PC-3 (cell line): ENCODE results near the gene KIAA1549. TPM values are rescaled to one million over a fixed set of nuclear protein-coding genes. Genes with fewer than 3 reads are reported as not detected.

Experiments
- ATAC-seq: fragments of 200-7000 bp; cut with Tn5 transposase; 2 replicates; pipeline ENCODE4 v1.9.1; 2020; ENCODE audit warnings: mild to moderate bottlenecking, moderate library complexity
- BruUV-seq: library from RNA; stranded (reverse); fragments of 400-500 nt; replicated peaks from 2 replicates; lab custom pipeline; 2021; lab: Mats Ljungman, UMichigan
- CTCF ChIA-PET: fragments of 300-600 bp; sonication (Branson Sonifier 250); formaldehyde crosslinking; loops from one replicate; lab custom pipeline; 2022; ENCODE audit warnings: antibody characterized with exemption; lab: Charles Lee
- POLR2A ChIA-PET: fragments of 300-600 bp; sonication (Branson Sonifier 250); formaldehyde crosslinking; loops from one replicate; lab custom pipeline; 2022; ENCODE audit warnings: antibody characterized with exemption; ENCODE audit not compliant: unreplicated experiment; lab: Charles Lee
- DNase-seq: peaks from one replicate; pipeline ENCODE4 v3.0.0-alpha.2; 2015
- H2AFZ ChIP-seq: fragments of 300-600 bp; sonication (generic); 2 replicates; pipeline ENCODE4 v1.6.0; 2016; ENCODE audit warnings: antibody characterized with exemption, low read length
- H3F3A ChIP-seq: fragments of 300-600 bp; sonication (generic); one replicate; pipeline ENCODE4 v1.6.0; 2017; ENCODE audit warnings: antibody characterized with exemption, low read length, control low read depth, mild to moderate bottlenecking; ENCODE audit not compliant: unreplicated experiment
- H3K27ac ChIP-seq: fragments of 300-600 bp; sonication (generic); 2 replicates; pipeline ENCODE4 v1.5.1; 2016; ENCODE audit warnings: mild to moderate bottlenecking, low read length
- H3K27me3 ChIP-seq: fragments of 300-600 bp; sonication (generic); 2 replicates; pipeline ENCODE4 v1.6.1; 2016; ENCODE audit warnings: low read length, mixed read lengths
- H3K36me3 ChIP-seq: fragments of 300-600 bp; sonication (generic); 2 replicates; pipeline ENCODE4 v1.6.1; 2016; ENCODE audit warnings: low read depth, mixed run types, low read length, mixed read lengths
- H3K4me1 ChIP-seq: fragments of 300-600 bp; sonication (generic); 2 replicates; pipeline ENCODE4 v1.5.1; 2016; ENCODE audit warnings: low read length; ENCODE audit not compliant: insufficient read depth
- H3K4me2 ChIP-seq: fragments of 300-600 bp; sonication (generic); 2 replicates; pipeline ENCODE4 v1.6.0; 2016; ENCODE audit warnings: low read length
- H3K4me3 ChIP-seq: fragments of 300-600 bp; sonication (generic); 2 replicates; pipeline ENCODE4 v1.5.1; 2016; ENCODE audit warnings: mild to moderate bottlenecking, low read length, mixed read lengths
- H3K79me2 ChIP-seq: fragments of 300-600 bp; sonication (generic); 2 replicates; pipeline ENCODE4 v1.6.1; 2017; ENCODE audit warnings: low read length, mixed read lengths
- H3K9ac ChIP-seq: fragments of 300-600 bp; sonication (generic); 2 replicates; pipeline ENCODE4 v1.6.0; 2016; ENCODE audit warnings: mild to moderate bottlenecking, low read length
- H3K9me2 ChIP-seq: fragments of 300-600 bp; sonication (generic); replicated peaks from 2 replicates; pipeline ENCODE4 v1.6.1; 2016; ENCODE audit warnings: mixed run types, low read length, mixed read lengths
- H3K9me3 ChIP-seq: fragments of 300-600 bp; sonication (generic); 2 replicates; pipeline ENCODE4 v1.6.1; 2016; ENCODE audit warnings: low read length, mixed read lengths
- H4K20me1 ChIP-seq: fragments of 300-600 bp; sonication (generic); 2 replicates; pipeline ENCODE4 v1.6.1; 2016; ENCODE audit warnings: low read length, mixed read lengths
- EZH2 ChIP-seq: fragments of 300-600 bp; sonication (generic); IDR thresholded peaks from one replicate; pipeline ENCODE4 v1.6.1; 2017; ENCODE audit warnings: antibody characterized with exemption, mild to moderate bottlenecking, low read length; ENCODE audit not compliant: unreplicated experiment
- EZH2phosphoT487 ChIP-seq: fragments of 300-600 bp; sonication (generic); IDR thresholded peaks from 2 replicates; pipeline ENCODE4 v1.6.1; 2018; ENCODE audit warnings: mild to moderate bottlenecking, antibody characterized with exemption, low read length, borderline replicate concordance
- intact Hi-C: fragments of 100-400 bp; cut with micrococcal nuclease; formaldehyde crosslinking; loops from 2 replicates; pipeline ENCODE4 v1.9.0; 2023
- total RNA-seq: library from RNA; depleted of rRNA; stranded (reverse); fragments of >200 nt; gene quantifications from 2 replicates; pipeline ENCODE4 v1.2.3, GENCODE V29; 2014
- TF ChIP-seq, protein P1 (sequence below): fragments of 300-600 bp; sonication (generic); conservative IDR thresholded peaks from 2 replicates; pipeline ENCODE4 v1.5.1; 2017; ENCODE audit warnings: antibody characterized with exemption, low read depth, mild to moderate bottlenecking, low read length

KIAA1549 gene
- total RNA-seq, 1 experiment from 2014 or later: 8.2 TPM

DNA sequence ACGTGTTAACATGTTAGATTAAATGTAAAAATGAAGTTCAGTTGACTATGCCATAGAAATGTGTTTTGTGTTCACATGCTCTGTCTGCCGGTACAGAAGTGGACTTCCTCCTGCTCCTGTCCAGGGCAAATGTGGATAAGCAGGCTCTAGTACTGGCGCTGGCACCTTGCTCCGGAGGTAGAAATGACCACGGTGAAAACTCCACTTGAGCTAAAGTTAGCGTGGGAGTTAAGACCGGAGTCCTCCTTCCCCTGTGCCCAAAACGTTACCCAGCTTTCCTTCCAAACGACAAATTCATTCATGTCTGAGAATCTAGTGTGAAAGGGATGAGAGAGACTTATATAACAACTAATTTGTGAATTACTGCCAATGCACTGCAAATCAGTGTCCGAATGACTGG, 148.2 kb downstream of the KIAA1549 start:
- CTCF ChIA-PET: no interaction called here
- Histone ChIP-seq H3K4me3 (no peak overlapping the region), H3K9me2 (no peaks in the 10 kb centered on the region), H3F3A (no peaks in the 10 kb centered on the region), H4K20me1 (no peaks in the 10 kb centered on the region), H3K27me3 (no peaks in the 10 kb centered on the region), H3K4me2 (no peak overlapping the region), H3K36me3 (peaks cover 24% of the 10 kb centered on the region), H3K4me1 (peaks cover 10% of the 10 kb centered on the region), H3K9me3 (no peaks in the 10 kb centered on the region), H3K79me2 (no peaks in the 10 kb centered on the region), H3K27ac (no peak overlapping the region), H2AFZ (no peak overlapping the region), H3K9ac (no peak overlapping the region)
- POLR2A ChIA-PET: no interaction called here
- no peak for DNase-seq
- intact Hi-C loops: no loop called here
- TSS peak; percentile 1 for BruUV-seq
- ATAC-seq: no peak
- TF ChIP-seq EZH2 (no peak), EZH2phosphoT487 (no peak)
- TF ChIP-seq, protein P1, sequence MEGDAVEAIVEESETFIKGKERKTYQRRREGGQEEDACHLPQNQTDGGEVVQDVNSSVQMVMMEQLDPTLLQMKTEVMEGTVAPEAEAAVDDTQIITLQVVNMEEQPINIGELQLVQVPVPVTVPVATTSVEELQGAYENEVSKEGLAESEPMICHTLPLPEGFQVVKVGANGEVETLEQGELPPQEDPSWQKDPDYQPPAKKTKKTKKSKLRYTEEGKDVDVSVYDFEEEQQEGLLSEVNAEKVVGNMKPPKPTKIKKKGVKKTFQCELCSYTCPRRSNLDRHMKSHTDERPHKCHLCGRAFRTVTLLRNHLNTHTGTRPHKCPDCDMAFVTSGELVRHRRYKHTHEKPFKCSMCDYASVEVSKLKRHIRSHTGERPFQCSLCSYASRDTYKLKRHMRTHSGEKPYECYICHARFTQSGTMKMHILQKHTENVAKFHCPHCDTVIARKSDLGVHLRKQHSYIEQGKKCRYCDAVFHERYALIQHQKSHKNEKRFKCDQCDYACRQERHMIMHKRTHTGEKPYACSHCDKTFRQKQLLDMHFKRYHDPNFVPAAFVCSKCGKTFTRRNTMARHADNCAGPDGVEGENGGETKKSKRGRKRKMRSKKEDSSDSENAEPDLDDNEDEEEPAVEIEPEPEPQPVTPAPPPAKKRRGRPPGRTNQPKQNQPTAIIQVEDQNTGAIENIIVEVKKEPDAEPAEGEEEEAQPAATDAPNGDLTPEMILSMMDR: no peak

DNA sequence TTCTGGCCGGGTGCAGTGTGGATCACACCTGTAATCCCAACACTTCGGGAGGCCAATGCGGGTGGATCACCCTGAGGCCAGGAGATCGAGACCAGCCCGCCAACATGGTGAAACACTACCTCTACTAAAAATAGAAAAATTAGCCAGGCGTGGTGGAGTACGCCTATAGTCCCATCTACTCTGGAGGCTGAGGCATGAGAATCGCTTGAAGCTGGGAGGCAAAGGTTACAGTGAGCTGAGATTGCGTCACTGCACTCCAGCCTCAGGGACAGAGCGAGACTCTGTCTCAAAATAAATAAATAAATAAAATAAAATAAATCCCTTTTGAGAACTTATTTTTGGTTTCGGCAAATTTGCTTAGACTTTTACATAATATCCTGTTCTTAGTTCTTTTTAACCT, 151.9 kb downstream of the KIAA1549 start:
- Histone ChIP-seq H3K4me1 (peaks cover 13% of the 10 kb centered on the region), H4K20me1 (no peaks in the 10 kb centered on the region), H2AFZ (no peak overlapping the region), H3K27me3 (no peaks in the 10 kb centered on the region), H3K4me3 (no peak overlapping the region), H3K4me2 (no peak overlapping the region), H3K79me2 (no peaks in the 10 kb centered on the region), H3K9ac (peak overlapping the region; percentile 17; the same call in 1 of the 2 replicates), H3K9me2 (no peaks in the 10 kb centered on the region), H3K27ac (peak overlapping the region; percentile 71), H3K9me3 (no peaks in the 10 kb centered on the region), H3F3A (no peaks in the 10 kb centered on the region), H3K36me3 (no peaks in the 10 kb centered on the region)
- no peak for ATAC-seq
- intact Hi-C loops: loop anchor here (2.0 kb wide), 1 partner anchor 73 kb away; no protein-coding TSS in a partner anchor
- ChIA-PET POLR2A (no interaction called here), CTCF (no interaction called here)
- TF ChIP-seq EZH2phosphoT487: no peak
- TF ChIP-seq EZH2: no peak
- TF ChIP-seq, protein P1: no peak
- DNase-seq: no peak
- BruUV-seq: no TSS peak

DNA sequence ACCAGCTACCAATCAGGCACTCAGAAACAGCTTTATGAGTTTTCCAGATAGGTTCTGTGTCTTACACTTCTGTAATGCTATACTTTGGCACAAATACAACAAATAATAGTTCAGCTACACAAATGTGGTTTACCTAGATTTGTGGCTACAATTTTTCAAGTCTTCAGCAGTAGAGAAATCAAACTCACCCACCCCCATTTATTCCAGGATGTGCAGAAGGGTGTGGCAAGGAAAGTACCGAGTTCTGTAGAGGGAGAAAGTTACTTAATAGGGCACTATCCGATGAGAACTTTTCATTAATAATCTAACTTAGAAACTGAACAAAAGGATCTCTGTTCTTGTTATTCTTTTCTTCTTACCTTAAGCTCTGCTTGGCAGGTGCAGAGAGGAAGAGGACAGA, 152.9 kb downstream of the KIAA1549 start:
- Histone ChIP-seq H3F3A (no peaks in the 10 kb centered on the region), H3K4me1 (peaks cover 13% of the 10 kb centered on the region), H3K36me3 (no peaks in the 10 kb centered on the region), H2AFZ (no peak overlapping the region), H3K9ac (no peak overlapping the region; the same call in 1 of the 2 replicates), H3K79me2 (no peaks in the 10 kb centered on the region), H3K9me2 (no peaks in the 10 kb centered on the region), H3K27ac (peak overlapping the region; percentile 71), H4K20me1 (no peaks in the 10 kb centered on the region), H3K27me3 (no peaks in the 10 kb centered on the region), H3K4me2 (0 out of 2 replicates have a peak overlapping the region, but pooled peaks have one; percentile 1), H3K9me3 (no peaks in the 10 kb centered on the region), H3K4me3 (no peak overlapping the region)
- no TSS peak for BruUV-seq
- intact Hi-C loops: loop anchor here (2.0 kb wide), 1 partner anchor 72 kb away; no protein-coding TSS in a partner anchor
- POLR2A ChIA-PET: interaction anchor here (0.5 to 0.7 kb wide), 2 partner anchors 67 to 886 kb away, joined by 3 to 4 read pairs; no protein-coding TSS in a partner anchor
- peak; percentile 42 for DNase-seq
- TF ChIP-seq EZH2 (no peak), EZH2phosphoT487 (no peak)
- TF ChIP-seq, protein P1: no peak
- CTCF ChIA-PET: no interaction called here
- peak; percentile 55 for ATAC-seq
